ENCODE results near the gene METTL1.
A peak's percentile ranks its signal among the peaks of the same experiment; 100 is the strongest.

Gene METTL1

DNA sequence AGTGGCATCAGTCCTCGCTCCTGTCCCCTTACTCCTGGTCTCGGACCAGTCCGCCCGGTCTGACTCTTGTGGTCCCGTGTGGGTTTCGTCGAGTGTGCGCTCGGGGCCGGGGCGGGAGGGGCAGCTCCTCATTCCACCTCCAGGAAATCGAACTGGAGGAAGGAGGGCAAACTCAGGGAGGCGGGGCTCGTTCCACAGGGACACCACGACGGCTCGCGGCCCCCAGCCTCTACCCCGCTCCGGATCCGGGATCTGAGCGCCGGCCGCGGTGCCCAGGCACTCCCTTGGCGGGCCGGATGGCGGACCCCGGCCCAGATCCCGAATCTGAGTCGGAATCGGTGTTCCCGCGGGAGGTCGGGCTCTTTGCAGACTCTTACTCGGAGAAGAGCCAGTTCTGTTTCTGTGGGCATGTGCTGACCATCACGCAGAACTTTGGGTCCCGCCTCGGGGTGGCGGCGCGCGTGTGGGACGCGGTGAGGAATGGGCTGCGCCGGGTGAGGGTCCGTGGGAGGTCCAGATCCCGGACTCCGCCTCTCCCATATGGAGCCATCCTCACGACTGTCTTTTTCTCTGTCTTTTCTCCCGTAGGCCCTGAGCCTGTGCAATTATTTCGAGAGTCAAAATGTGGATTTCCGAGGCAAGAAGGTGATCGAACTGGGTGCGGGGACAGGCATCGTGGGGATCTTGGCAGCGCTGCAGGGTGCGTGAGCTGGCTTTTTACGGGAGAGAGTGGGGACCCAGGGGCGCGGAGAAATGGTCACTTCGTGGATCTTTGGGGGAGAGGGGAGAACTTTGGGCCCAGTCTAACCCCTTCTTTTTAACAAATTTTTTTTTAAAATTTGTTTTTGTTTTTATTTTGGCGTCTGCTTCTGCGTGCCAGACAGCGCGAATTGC lies 771 bp upstream of the METTL1 start, which contains the start of gene EEF1AKMT3:
Gene EEF1AKMT3, plus strand, starts transcription at position 186 of the 894 bp plus-strand sequence. Its CDS starts 111 bp downstream, at position 297.
- FAIRE-seq, result no peak
- no peak for DNase-seq (ENCODE audit: insufficient read length, low spot score)
- no peak for TF ChIP-seq POLR2AphosphoS5 (IDR thresholded peaks at IDR 0.05; ENCODE audit: low read depth, low read length)
- TF ChIP-seq PAX5 (IDR thresholded peaks at IDR 0.05; ENCODE audit: insufficient read depth, low read length, severe bottlenecking), result no peak
- no peak for TF ChIP-seq SPI1 (IDR thresholded peaks at IDR 0.05; ENCODE audit: low read depth, low read length)
- TF ChIP-seq POU2F2 (IDR thresholded peaks at IDR 0.05; ENCODE audit: low read depth, low read length), result no peak
- TF ChIP-seq POLR2A (IDR thresholded peaks at IDR 0.05; ENCODE audit: low read depth, low read length), result no peak
- no peak for TF ChIP-seq TAF1 (IDR thresholded peaks at IDR 0.05; ENCODE audit: low read depth, low read length)

DNA sequence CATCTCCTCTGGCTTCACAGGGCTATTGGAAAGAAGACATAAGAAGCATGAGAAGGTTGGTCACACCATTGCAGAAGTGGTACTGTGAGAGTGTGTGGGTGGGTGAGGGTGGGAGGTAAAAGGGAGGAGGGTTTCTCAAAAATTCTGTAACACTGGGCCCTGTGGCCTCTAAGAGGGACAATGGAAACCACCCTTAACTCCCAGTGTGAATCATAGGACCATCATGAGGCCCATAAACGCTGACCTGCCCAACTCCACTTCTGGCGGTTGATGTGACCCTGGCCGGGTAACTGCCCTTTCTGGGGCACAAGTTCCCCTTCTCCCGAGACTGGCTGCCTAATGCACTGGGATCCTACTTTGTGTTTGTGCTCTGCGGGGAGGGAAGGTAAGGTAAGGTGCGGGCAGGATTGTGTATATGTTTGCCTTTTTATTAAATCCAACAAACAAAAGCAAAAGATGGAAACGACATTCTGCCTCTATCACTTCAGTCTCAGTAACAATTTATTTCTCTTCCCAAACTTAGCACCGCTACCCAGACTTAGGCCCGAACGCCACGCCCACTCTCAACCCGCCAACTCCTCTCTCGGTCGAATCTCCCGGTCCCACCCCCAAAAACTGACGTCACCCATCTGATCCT lies 551 bp downstream of the METTL1 start:
- no peak for FAIRE-seq
- peak; percentile 82 for DNase-seq (ENCODE audit: insufficient read length, low spot score)
- TF ChIP-seq POU2F2 (IDR thresholded peaks at IDR 0.05; ENCODE audit: low read depth, low read length) (no peak), SPI1 (IDR thresholded peaks at IDR 0.05; ENCODE audit: low read depth, low read length) (no peak), POLR2A (IDR thresholded peaks at IDR 0.05; ENCODE audit: low read depth, low read length) (no peak), TAF1 (IDR thresholded peaks at IDR 0.05; ENCODE audit: low read depth, low read length) (no peak), POLR2AphosphoS5 (IDR thresholded peaks at IDR 0.05; ENCODE audit: low read depth, low read length) (no peak), PAX5 (IDR thresholded peaks at IDR 0.05; ENCODE audit: insufficient read depth, low read length, severe bottlenecking) (no peak)

DNA sequence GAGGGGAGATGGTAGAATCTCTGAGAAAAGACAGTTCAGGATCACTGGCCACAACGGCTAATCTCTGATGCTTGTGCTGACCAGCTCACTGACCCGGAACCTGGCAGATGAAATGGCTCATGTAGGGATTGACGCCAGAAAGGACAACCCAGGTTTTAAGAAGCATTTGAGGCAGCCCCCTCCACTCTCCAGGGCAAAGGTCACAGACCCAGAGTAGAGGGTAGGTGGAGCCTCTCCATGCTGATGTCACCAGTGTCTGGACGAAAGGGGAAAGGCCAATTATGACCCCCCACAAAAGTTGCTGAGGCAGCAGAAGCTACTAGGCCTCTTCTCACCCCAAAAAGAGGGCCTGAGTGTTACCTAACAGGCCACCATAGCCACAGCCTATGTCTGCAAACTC lies 1.2 kb downstream of the METTL1 start:
- TF ChIP-seq TAF1 (IDR thresholded peaks at IDR 0.05; ENCODE audit: low read depth, low read length) (no peak), POU2F2 (IDR thresholded peaks at IDR 0.05; ENCODE audit: low read depth, low read length) (no peak), SPI1 (IDR thresholded peaks at IDR 0.05; ENCODE audit: low read depth, low read length) (no peak), PAX5 (IDR thresholded peaks at IDR 0.05; ENCODE audit: insufficient read depth, low read length, severe bottlenecking) (no peak), POLR2AphosphoS5 (IDR thresholded peaks at IDR 0.05; ENCODE audit: low read depth, low read length) (no peak), POLR2A (IDR thresholded peaks at IDR 0.05; ENCODE audit: low read depth, low read length) (no peak)
- no peak for FAIRE-seq

DNA sequence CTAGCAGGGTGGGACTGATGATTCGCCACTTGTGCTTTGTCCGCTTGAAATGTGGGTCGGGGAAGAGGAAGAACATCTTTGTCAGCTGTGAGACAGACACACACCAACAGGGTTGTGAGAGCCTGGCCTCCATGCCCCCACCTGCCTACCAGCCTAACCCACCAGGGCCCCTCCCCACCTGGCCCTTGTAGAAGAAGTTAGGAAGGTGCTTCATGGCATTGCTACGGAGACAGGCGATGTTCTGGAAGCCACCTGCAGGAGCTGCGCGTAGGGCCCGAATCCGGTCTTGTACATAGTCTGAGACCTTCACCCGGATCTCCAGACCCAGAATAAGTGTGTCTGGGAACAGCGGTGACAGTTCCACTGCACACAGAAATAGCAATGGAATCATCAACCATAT lies 2.3 kb downstream of the METTL1 start:
- DNase-seq (ENCODE audit: insufficient read length, low spot score), result no peak
- TF ChIP-seq PAX5 (IDR thresholded peaks at IDR 0.05; ENCODE audit: insufficient read depth, low read length, severe bottlenecking), result no peak
- FAIRE-seq, result no peak

More for the DNA sequence above, 1.2 kb downstream of the METTL1 start:
- no peak for DNase-seq (ENCODE audit: insufficient read length, low spot score)

DNA sequence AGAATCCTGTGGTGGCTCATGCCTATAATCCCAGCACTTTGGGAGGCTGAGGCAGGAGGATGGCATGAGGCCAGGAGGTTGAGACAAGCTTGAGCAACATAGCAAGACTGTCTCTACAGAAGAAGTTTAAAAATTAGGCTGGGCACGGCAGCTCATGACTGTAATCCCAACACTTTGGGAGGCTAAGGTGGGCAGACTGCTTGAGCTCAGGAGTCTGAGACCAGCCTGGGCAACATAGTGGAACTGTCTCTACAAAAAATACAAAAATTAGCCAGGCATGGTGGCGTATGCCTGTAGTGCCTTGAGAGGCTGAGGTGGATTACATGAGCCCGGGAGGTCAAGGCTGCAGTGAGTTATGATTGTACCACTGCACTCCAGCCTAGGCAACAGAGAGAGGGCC lies 4.0 kb downstream of the METTL1 start:
- TF ChIP-seq TAF1 (IDR thresholded peaks at IDR 0.05; ENCODE audit: low read depth, low read length) (no peak), POLR2A (IDR thresholded peaks at IDR 0.05; ENCODE audit: low read depth, low read length) (no peak), PAX5 (IDR thresholded peaks at IDR 0.05; ENCODE audit: insufficient read depth, low read length, severe bottlenecking) (no peak), SPI1 (IDR thresholded peaks at IDR 0.05; ENCODE audit: low read depth, low read length) (no peak), POU2F2 (IDR thresholded peaks at IDR 0.05; ENCODE audit: low read depth, low read length) (no peak), POLR2AphosphoS5 (IDR thresholded peaks at IDR 0.05; ENCODE audit: low read depth, low read length) (no peak)
- no peak for DNase-seq (ENCODE audit: insufficient read length, low spot score)
- FAIRE-seq, result no peak

DNA sequence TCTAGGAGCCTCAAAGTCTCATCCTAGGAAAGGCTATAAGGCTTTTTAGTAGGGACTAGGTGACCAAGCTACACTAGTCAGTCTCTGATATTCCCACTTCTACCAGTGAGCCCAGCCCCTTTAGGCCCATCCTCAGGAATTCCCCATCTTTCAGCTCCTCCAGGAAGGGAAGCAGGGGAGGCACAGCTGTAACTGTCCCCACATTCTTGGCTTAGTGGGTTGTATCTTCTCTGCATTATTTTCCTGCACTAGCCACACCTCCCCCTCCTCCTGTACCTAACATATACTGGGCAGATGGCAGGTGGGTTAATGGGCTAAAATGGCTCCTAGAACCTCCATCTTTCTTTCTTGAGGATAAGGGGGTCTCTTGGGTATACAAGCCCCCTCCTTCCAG lies 4.6 kb downstream of the METTL1 start:
- no peak for DNase-seq (ENCODE audit: insufficient read length, low spot score)
- TF ChIP-seq TAF1 (IDR thresholded peaks at IDR 0.05; ENCODE audit: low read depth, low read length) (no peak), PAX5 (IDR thresholded peaks at IDR 0.05; ENCODE audit: insufficient read depth, low read length, severe bottlenecking) (no peak)
- no peak for FAIRE-seq

DNA sequence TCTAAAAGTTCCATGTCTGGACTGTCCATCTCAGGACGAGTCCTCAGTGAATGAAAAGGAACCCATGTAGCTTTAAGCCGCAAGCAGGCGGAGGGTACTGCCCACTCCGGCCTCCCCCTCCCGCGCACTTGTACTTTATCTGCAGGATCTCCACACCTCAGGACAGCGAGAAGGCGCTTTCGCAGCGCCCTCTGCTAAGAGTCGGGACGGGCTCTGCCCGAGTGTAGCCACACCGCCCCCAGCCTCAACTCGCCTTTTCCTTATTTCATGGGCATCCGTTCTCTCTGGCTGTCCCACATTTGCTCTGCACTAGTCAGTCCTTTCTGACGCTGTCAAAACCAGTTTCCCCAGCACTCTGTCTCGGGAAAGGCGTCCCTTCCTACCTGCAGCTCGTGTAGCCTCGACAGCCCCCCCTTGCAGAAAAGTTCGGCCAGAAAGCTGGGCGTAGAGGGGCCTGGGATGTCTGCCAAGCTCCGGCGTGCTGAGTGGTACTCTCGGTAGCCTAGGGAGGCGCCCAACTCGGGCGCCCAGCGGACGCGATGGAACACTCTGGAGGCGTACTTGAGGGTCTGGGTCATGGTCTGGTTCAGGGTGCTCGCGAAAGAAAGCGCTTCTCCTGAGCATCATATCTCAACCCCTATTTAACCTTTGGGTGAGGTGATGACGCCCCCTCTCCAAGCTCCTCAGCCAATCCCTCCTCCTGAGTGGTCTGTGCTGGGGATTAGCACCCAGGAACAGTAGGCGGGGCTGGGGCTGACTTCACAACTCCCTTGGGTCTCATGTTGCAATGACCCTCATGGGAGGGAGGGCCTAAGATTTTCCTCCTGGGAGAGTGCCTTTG lies 5.2 kb downstream of the METTL1 start, which contains the start of gene CYP27B1:
Gene CYP27B1, minus strand, starts transcription at position 615 of the 841 bp plus-strand sequence. Its CDS starts 37 bp downstream, at position 578.
- no peak for DNase-seq (ENCODE audit: insufficient read length, low spot score)
- no peak for TF ChIP-seq TAF1 (IDR thresholded peaks at IDR 0.05; ENCODE audit: low read depth, low read length)
- TF ChIP-seq POU2F2 (IDR thresholded peaks at IDR 0.05; ENCODE audit: low read depth, low read length), result no peak
- TF ChIP-seq POLR2A (IDR thresholded peaks at IDR 0.05; ENCODE audit: low read depth, low read length), result no peak
- no peak for TF ChIP-seq POLR2AphosphoS5 (IDR thresholded peaks at IDR 0.05; ENCODE audit: low read depth, low read length)
- TF ChIP-seq SPI1 (IDR thresholded peaks at IDR 0.05; ENCODE audit: low read depth, low read length), result no peak
- no peak for TF ChIP-seq PAX5 (IDR thresholded peaks at IDR 0.05; ENCODE audit: insufficient read depth, low read length, severe bottlenecking)
- FAIRE-seq, result peak; percentile 16

DNA sequence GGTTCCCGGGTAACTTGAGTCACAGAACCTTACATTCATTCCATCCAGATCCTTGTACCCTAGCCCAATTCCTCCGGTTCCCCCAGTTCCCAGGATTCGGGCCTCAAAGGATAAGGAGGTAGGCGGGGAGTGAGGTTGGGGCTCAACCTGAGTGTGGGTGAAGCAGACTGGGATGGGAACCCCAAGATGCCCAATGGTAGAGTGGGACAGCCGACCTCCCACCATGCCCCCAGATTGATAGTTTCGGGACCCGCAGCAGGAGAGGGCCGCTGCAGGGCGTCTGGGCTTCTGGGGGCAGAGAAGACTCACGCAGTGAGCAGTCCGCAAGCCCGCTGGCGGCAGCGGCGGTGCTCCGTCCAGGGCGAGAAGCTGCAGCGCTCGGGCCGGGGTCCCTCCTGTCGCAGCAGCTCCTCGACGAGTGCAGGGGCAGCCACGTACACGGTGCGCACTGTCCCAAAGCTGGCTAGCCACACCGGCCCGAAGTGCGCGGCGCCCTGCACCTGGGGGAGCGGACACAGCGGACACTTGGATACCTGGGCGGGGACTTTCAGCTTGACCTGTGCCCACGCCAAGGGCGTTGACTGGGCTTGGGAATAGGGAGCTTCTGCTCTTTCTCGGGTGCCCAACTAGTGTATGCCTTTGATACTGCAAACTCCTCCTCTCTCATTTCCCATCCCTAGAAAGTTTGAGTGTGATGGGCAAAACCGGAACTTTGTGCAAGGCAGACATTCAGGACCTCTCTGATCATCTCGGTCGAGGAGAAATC lies 6.0 kb downstream of the METTL1 start:
- FAIRE-seq (no peak), DNase-seq (ENCODE audit: insufficient read length, low spot score) (no peak)
- no peak for TF ChIP-seq SPI1 (IDR thresholded peaks at IDR 0.05; ENCODE audit: low read depth, low read length)
- no peak for TF ChIP-seq POLR2A (IDR thresholded peaks at IDR 0.05; ENCODE audit: low read depth, low read length)
- TF ChIP-seq POLR2AphosphoS5 (IDR thresholded peaks at IDR 0.05; ENCODE audit: low read depth, low read length), result no peak
- TF ChIP-seq PAX5 (IDR thresholded peaks at IDR 0.05; ENCODE audit: insufficient read depth, low read length, severe bottlenecking), result no peak
- no peak for TF ChIP-seq POU2F2 (IDR thresholded peaks at IDR 0.05; ENCODE audit: low read depth, low read length)
- TF ChIP-seq TAF1 (IDR thresholded peaks at IDR 0.05; ENCODE audit: low read depth, low read length), result no peak
